Esophagus (tissue), 2 donors: Measurements from ENCODE around the gene ZNF124. TPM values are rescaled to one million over a fixed set of nuclear protein-coding genes. Genes with fewer than 3 reads are reported as not detected.
"Not testable (repeated sequence)": the region's sequence is repeated elsewhere in the genome, so short reads cannot be mapped to it uniquely, and the experiment has no call there.

Source experiments
- H3K27ac ChIP-seq, 2 donors: one replicate each; pipeline ENCODE4 v1.5.1; 2013; ENCODE audit warnings: low read depth in 2 of 2, mild to moderate bottlenecking in 2 of 2, inconsistent platforms in 1 of 2, low read length in 1 of 2, moderate library complexity in 1 of 2
- H3K27me3 ChIP-seq, 2 donors: one replicate each; pipeline ENCODE4 v1.6.1; 2013; ENCODE audit warnings: low read length in 2 of 2, control low read depth in 1 of 2, mild to moderate bottlenecking in 1 of 2; ENCODE audit not compliant: insufficient read depth in 2 of 2, control insufficient read depth in 1 of 2
- H3K36me3 ChIP-seq, 2 donors: one replicate each; pipeline ENCODE4 v1.6.1; 2013; ENCODE audit warnings: low read length in 1 of 2; ENCODE audit not compliant: control insufficient read depth in 2 of 2, insufficient read depth in 2 of 2
- H3K4me1 ChIP-seq, 2 donors: one replicate each; pipeline ENCODE4 v1.6.1; 2013; ENCODE audit warnings: low read length in 1 of 2; ENCODE audit not compliant: control insufficient read depth in 2 of 2, insufficient read depth in 2 of 2
- H3K4me3 ChIP-seq, 2 donors: one replicate each; pipeline ENCODE4 v1.5.1; 2013; ENCODE audit warnings: low read length in 2 of 2, mild to moderate bottlenecking in 2 of 2, low read depth in 1 of 2, moderate library complexity in 1 of 2
- H3K9me3 ChIP-seq, 2 donors: one replicate each; pipeline ENCODE4 v1.6.1; 2013; ENCODE audit warnings: mild to moderate bottlenecking in 2 of 2, low read depth in 1 of 2, low read length in 1 of 2, moderate library complexity in 1 of 2; ENCODE audit not compliant: control insufficient read depth in 2 of 2, insufficient read depth in 1 of 2
- WGBS, 2 donors: extraction: QIAGEN DNeasy Blood & Tissue Kit; methylation state at CpG; one replicate each; pipeline ENCODE4 v1.1.7; 2013; 5-methylcytosine and 5-hydroxymethylcytosine counted together
- polyA plus RNA-seq, 2 donors: library from polyadenylated mRNA; stranded (reverse); fragments of 200-250 nt; gene quantifications; one replicate each; pipeline ENCODE4 v1.2.3, GENCODE V29; 2013
- donor health status: healthy with polysubstance abuse.
- donor health status: Bipolar disorder and iron deficiency.

ZNF124 gene
- 1 to 10 TPM in 1 of 2 donors, under 1 TPM in 1; 0.53 to 1.2 TPM for polyA plus RNA-seq

GRCh38 chr1:247171875-247172563 is at the start of gene ZNF124:
ZNF124 (minus strand) TSS chr1:247172020; CDS start chr1:247171877, 143 bp downstream.
- peak within 1 kb of the TSS in 1 of 2 donors; percentile 2 for H3K27ac ChIP-seq
- H3K4me3 ChIP-seq, H3K27me3 ChIP-seq, H3K4me1 ChIP-seq, H3K36me3 ChIP-seq, H3K9me3 ChIP-seq: not testable (repeated sequence)
- WGBS, 2 donors, result 35 to 38% methylated on average over 3 of the region's 28 CpGs

GRCh38 chr1:247220280-247220679 is 48.5 kb upstream of the ZNF124 start:
- not testable (repeated sequence) for H3K9me3 ChIP-seq, H3K4me1 ChIP-seq, H3K4me3 ChIP-seq, H3K27me3 ChIP-seq, H3K27ac ChIP-seq, H3K36me3 ChIP-seq
- whole genome bisulfite sequencing, 2 donors, result 93 to 97% methylated on average over 19 to 24 of the region's 30 CpGs

- Histone ChIP-seq H3K4me1 (no peaks in the 10 kb centered on the region), H3K27ac (no peak overlapping the region), H3K9me3 (no peaks in the 10 kb centered on the region), H3K27me3 (no peaks in the 10 kb centered on the region), H3K4me3 (no peak overlapping the region), H3K36me3 (no peaks in the 10 kb centered on the region)
- 74 to 86% methylated on average over 6 of the region's 6 CpGs for WGBS, 2 donors
Measured at GRCh38 chr1:247218121-247218651, 46.4 kb upstream of the ZNF124 start.

- Histone ChIP-seq H3K4me1 (no peaks in the 10 kb centered on the region), H3K36me3 (no peaks in the 10 kb centered on the region), H3K27me3 (no peaks in the 10 kb centered on the region), H3K4me3 (no peak overlapping the region), H3K9me3 (no peaks in the 10 kb centered on the region), H3K27ac (no peak overlapping the region)
- 44 to 47% methylated on average over 3 of the region's 3 CpGs for WGBS, 2 donors
Measured at GRCh38 chr1:247216261-247216660, 44.4 kb upstream of the ZNF124 start.

- no peaks in the 10 kb centered on the region for H3K27me3 ChIP-seq
- H3K4me3 ChIP-seq, result no peak overlapping the region
- no peaks in the 10 kb centered on the region for H3K9me3 ChIP-seq
- WGBS, 2 donors, result 22 to 27% methylated on average over 1 of the region's 1 CpG
- H3K27ac ChIP-seq, result no peak overlapping the region
- H3K36me3 ChIP-seq, result no peaks in the 10 kb centered on the region
- H3K4me1 ChIP-seq, result peaks cover 5% of the 10 kb centered on the region in 2 donors
Measured at GRCh38 chr1:247212627-247213617, 41.1 kb upstream of the ZNF124 start.

- WGBS, 2 donors, result 57 to 63% methylated on average over 5 of the region's 5 CpGs
- H3K36me3 ChIP-seq, result no peaks in the 10 kb centered on the region
- no peaks in the 10 kb centered on the region for H3K27me3 ChIP-seq
- no peaks in the 10 kb centered on the region for H3K9me3 ChIP-seq
- no peak overlapping the region for H3K27ac ChIP-seq
- no peak overlapping the region for H3K4me3 ChIP-seq
- peaks cover 5% of the 10 kb centered on the region in 2 donors for H3K4me1 ChIP-seq
Measured at GRCh38 chr1:247212012-247212411, 40.2 kb upstream of the ZNF124 start.

GRCh38 chr1:247211339-247211738 is 39.5 kb upstream of the ZNF124 start:
- H3K36me3 ChIP-seq, result no peaks in the 10 kb centered on the region
- peak overlapping the region in 1 of 2 donors; percentile 17 for H3K27ac ChIP-seq
- H3K4me1 ChIP-seq, result peaks cover 5% of the 10 kb centered on the region in 2 donors
- H3K27me3 ChIP-seq, result no peaks in the 10 kb centered on the region
- no peak overlapping the region for H3K4me3 ChIP-seq
- no peaks in the 10 kb centered on the region for H3K9me3 ChIP-seq
- WGBS, 2 donors, result 64 to 66% methylated on average over 7 of the region's 7 CpGs

GRCh38 chr1:247210376-247211117 is 38.7 kb upstream of the ZNF124 start:
- Histone ChIP-seq H3K4me3 (peak overlapping the region; percentile 96), H3K27me3 (no peaks in the 10 kb centered on the region), H3K4me1 (peaks cover 5% of the 10 kb centered on the region in 2 donors), H3K27ac (peak overlapping the region; percentile 90 to 94), H3K9me3 (peaks cover 0 to 2% of the 10 kb centered on the region in 2 donors), H3K36me3 (no peaks in the 10 kb centered on the region)
- WGBS, 2 donors, result 0% methylated on average over 49 of the region's 49 CpGs

GRCh38 chr1:247210062-247210375 is 38.2 kb upstream of the ZNF124 start:
- WGBS, 2 donors, result 3 to 5% methylated on average over 5 of the region's 5 CpGs
- H3K27ac ChIP-seq, result peak overlapping the region; percentile 90 to 94

More at GRCh38 chr1:247210062-247210375, 38.2 kb upstream of the ZNF124 start:
- Histone ChIP-seq H3K9me3 (peaks cover 0 to 2% of the 10 kb centered on the region in 2 donors), H3K36me3 (no peaks in the 10 kb centered on the region), H3K4me3 (peak overlapping the region; percentile 96), H3K27me3 (no peaks in the 10 kb centered on the region), H3K4me1 (peaks cover 5% of the 10 kb centered on the region in 2 donors)
